HT1080 (cell line): ENCODE results near the gene LSM7. TPM values are rescaled to one million over a fixed set of nuclear protein-coding genes. Genes with fewer than 3 reads are reported as not detected.

Experiments
- DNase-seq: peaks from one replicate; pipeline ENCODE4 v3.0.0-alpha.2; 2015; ENCODE audit warnings: low read depth
- total RNA-seq: library from RNA; depleted of rRNA; stranded (reverse); fragments of >200 nt; shearing (Covaris generic); gene quantifications from 2 replicates; pipeline ENCODE4 v1.2.3, GENCODE V29; 2014

Gene LSM7
- total RNA-seq, 1 experiment from 2014 or later = 280 TPM

GRCh38 chr19:2305452-2306280, 22.7 kb downstream of the LSM7 start:
- no peak for DNase-seq

- DNase-seq = no peak
Observed at GRCh38 chr19:2303211-2303798, 25.1 kb downstream of the LSM7 start.

DNA sequence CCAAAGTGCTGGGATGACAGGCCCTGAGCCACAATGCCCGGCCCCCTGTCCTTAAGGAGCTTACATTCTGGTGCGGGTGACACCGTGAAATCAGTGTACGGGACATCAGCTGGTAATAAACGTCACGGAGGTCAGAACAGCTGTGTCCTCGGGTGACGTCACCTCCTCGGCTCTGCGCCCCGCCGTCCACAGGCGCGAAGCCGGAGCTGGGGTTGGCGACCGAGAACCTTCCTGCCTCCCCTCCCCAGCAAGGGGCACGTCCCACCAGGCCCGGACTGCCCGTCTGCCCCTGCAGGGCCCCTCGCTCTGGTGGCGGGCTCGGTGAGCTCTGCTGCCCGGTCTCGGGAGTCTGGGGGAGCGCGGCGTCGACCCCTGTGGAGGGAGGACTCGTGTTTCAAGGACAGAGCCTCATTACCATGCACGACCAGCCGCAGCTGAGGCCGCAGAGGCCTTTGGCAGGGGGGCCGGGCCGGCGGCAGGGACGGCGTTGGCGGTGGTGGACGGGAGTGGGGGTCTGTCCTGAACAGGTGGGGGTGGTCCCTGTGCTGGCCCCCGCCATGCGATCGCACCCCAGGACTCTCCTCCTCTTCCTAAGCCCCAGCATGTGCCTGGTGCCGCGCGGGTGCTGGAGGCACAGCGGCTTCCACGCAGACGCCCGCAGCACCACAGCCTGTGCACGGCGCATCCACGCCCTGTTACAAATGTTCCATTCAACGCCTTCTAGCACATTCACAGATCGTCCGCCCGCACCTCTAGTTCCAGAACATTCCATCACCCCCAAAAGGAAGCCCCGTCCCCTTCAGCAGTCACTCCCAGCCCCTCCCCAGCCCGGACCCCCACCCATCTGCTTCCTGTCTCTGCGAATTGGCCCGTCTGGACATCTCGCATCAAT, 25.8 kb downstream of the LSM7 start:
- DNase-seq = no peak

DNA sequence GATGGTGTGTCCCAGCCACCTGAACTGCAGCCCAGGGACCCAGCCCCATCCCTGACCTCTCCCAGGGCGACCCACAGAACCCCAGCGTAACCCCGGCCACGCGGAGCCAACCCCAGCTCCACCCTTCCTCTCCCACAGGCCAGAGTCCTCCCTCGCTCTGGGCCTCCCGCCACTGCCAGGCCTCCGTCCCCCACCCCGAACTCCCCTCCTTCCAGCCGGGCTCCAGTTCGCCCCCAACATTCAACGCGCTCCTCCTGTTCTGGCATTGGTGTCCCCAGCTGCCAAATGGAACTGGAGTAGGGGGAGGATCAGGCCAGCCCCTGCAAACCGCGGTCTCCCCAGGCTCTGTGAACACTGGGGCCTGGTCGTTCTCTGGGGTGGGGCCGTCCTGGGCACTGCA, 27.9 kb downstream of the LSM7 start:
- no peak for DNase-seq

DNA sequence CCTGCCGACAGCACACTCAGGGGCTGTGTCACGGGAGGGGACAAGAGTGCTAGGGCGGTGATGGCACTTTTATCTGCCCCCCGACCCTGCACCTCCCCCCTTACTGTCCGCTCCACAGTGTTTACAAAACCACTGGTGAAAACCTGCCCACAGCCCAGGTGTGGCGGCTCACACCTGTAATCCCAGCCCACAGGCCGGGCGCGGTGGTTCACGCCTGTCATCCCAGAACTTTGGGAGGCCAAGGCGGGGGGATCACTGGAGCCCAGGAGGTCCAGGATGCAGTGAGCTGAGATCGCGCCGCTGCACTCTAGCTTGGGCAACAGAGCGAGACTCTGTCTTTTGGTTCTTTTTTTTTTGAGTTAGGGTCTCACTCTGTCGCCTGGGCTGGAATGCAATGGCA, 32.2 kb downstream of the LSM7 start:
- no peak for DNase-seq

GRCh38 chr19:2294687-2295335, 33.6 kb downstream of the LSM7 start:
- no peak for DNase-seq

DNA sequence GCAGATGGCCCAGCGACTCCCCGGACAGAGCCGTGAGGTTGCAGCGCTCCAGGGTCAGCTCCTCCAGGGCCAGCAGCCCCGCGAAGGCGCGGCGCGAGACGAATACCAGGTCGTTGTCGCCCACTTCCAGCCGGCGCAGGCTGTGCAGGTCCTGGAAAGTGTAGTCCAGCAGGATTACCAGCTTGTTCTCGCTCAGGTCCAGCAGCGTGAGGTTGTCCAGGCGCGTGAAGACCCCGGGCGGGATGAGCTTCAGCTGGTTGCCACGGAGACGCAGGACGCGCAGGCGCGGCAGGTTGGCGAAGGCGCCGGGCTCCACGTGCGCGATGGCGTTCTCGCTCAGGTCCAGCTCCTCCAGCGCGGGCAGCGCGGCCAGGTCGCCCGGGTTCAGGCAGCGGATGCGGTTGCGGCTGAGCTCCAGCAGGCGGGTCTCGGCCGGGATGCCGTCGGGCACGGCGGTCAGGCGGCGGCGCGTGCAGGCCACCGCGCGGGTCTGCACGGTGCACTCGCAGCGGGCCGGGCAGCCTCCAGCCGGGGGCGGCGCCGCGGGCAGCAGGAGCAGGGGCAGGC, 37.1 kb downstream of the LSM7 start:
- no peak for DNase-seq

GRCh38 chr19:2290441-2291184, 37.8 kb downstream of the LSM7 start:
- no peak for DNase-seq

GRCh38 chr19:2289714-2290435, 38.5 kb downstream of the LSM7 start:
- DNase-seq = no peak

DNA sequence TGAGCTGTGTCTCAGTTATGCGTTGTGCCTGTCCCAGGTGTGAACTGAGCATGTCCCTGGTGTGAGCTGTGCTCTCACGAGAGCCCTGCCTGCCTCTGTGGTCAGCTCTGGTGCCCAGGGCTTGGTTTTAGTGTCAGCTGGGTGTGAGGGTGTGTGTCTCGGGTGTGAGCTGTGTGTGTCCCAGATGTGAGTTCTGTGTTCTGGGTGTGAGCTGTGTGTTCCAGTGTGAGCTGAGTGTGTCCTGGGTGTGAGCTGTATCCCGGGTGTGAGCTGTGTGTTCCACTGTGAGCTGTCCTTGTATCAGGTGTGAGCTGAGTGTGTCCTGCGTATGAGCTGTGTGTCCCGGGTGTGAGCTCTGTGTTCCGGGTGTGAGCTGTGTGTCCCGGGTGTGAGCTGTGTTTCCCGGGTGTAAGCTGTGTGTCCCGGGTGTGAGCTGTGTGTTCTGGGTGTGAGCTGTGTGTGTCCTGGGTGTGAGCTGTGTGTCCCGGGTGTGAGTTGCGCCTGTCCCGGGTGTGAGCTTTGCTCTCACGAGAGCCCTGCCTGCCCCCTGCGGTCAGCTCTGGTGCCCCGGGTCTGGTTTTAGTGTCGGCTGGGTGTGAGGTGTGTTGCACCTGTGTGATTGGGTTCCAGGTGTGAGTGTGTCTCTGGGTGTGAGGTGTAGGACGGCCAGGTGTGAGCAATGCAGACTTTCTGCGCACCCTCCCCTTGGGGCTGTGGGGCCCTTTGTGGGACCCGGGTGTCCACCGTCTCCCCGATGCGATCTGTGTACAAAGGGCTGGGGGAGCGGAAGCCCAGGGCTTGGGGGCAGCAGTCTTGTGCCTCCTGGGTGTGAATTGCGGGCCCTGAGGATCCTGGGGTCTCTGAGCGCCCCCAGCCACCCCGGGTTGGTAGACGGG, 39.3 kb downstream of the LSM7 start:
- DNase-seq = no peak

- no peak for DNase-seq
Observed at GRCh38 chr19:2288338-2288817, 40.0 kb downstream of the LSM7 start.

DNA sequence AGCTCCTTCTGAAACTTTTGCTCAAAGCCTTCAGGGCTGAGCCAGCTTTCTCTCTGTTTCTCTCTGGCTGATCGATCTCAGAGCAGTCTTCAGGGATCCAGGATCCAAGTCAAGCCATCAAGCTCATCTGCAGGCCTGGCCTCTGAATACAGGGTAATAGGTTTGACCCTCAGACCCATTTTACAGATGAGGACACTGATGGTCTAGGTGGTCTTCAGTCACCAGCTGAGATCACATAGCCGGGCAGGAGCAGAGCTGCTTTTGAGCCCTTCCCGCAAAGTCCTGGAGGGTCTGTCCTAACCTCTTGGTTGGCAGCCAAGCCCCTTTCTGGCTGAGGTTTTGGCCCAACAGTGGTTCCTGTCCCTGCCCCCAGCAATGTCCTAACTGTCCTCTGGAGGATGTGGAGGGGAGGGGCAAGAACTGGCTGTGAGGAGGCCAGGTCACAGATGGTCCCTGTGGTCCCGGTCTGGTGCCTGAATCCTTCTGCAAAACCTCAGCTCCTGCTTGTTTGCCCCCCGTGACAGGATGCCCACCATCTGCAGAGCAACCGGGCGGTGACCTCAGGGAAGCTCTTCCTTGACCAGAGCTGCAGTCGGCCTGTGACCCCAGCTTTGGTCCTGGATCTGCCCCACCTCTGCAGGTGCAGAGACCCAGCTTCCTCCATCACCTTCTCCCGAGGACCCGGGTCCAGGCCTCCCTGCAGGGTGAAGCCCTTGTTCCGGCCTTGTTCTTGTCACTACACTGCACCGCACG, 40.6 kb downstream of the LSM7 start:
- no peak for DNase-seq

DNA sequence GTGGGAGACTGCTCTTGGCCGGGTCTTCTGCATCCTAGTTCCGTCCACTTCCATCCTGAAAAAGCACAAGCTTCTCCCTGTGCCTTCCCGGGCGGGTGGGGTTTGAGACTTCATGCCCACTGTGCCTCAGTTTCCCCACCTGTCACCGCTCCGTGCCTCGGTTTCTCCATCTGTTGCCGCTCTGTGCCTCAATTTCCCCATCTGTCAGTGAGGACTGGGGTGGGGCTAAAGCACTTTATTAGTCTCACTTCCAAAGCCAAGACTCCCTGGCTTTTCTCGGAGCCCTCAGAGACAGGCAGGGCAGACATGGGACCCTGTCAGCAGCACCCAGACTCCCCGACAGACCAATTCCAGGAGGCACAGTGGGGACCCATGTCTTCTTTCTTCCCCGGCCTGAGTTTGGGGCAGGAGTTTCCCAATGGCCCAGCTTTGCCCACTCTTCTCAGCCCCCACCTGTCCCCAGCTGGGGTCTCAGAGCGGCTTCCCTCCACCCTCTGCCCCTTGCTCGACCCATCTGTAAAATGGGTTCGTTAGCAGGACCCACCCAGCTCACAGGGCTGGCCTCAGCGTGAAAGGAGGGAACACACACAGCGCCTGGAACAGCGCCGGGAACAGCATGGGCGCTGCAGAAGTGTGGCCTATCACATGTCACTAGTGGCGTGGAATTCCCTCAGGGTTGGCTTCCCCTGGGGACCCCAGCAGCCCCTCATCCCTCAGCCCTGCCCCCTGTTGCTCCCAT, 41.8 kb downstream of the LSM7 start:
- DNase-seq = no peak

- no peak for DNase-seq
Observed at GRCh38 chr19:2283835-2284507, 44.4 kb downstream of the LSM7 start.

- DNase-seq = no peak
Observed at GRCh38 chr19:2282862-2283237, 45.5 kb downstream of the LSM7 start.

GRCh38 chr19:2282062-2282861, 46.1 kb downstream of the LSM7 start, which contains the start of gene PEAK3:
TSS of gene PEAK3 (minus strand) at chr19:2282175. CDS start at chr19:2280931, 1,244 bp downstream.
- DNase-seq = peak; percentile 63
